Measurements from ENCODE around the gene IL4. TPM values are rescaled to one million over a fixed set of nuclear protein-coding genes. Genes with fewer than 3 reads are reported as not detected.

Gene IL4
- total and polyA plus RNA-seq, 9 of the 15 experiments (the other 6 are each of a cell fraction or from before 2014, with no cell fraction given): 0.22 to 0.62 TPM; not detected in 7

- TF ChIP-seq ZNF655 (CRISPR knock-in tag; IDR thresholded peaks at IDR 0.05) (no peak), SMAD3 (CRISPR knock-in tag; conservative IDR thresholded peaks at IDR 0.05) (no peak), POLR3G (IDR thresholded peaks at IDR 0.05; ENCODE audit: extremely low read depth, insufficient read length, insufficient replicate concordance) (no peak), PPARD (CRISPR knock-in tag; IDR thresholded peaks at IDR 0.05) (no peak), HMG20A (CRISPR knock-in tag; conservative IDR thresholded peaks at IDR 0.05) (no peak)
Measured at GRCh38 chr5:132669455-132669820, 4.4 kb upstream of the IL4 start (continued).

- TF ChIP-seq C11orf30 (IDR thresholded peaks at IDR 0.05; ENCODE audit: low read depth) (0 out of 2 replicates have a peak, but pooled peaks have one; percentile 18), CBX3 (IDR thresholded peaks at IDR 0.05; ENCODE audit: borderline replicate concordance in 1 of 2, low read length in 2 of 2) (no peak), ZNF134 (CRISPR knock-in tag; conservative IDR thresholded peaks at IDR 0.05) (0 out of 2 replicates have a peak, but pooled peaks have one; percentile 14), ZNF3 (CRISPR knock-in tag; IDR thresholded peaks at IDR 0.05) (no peak), SIN3B (IDR thresholded peaks at IDR 0.05; ENCODE audit: low read depth) (no peak), HES1 (IDR thresholded peaks at IDR 0.05; ENCODE audit: low read depth) (no peak), RBM15 (IDR thresholded peaks at IDR 0.05; ENCODE audit: insufficient read depth, low read length) (no peak), YBX1 (IDR thresholded peaks at IDR 0.05) (no peak)
- Histone ChIP-seq H3K36me3 (ENCODE audit: control insufficient read depth, insufficient read depth, low read length) (no peaks in the 10 kb centered on the region), H3K4me2 (ENCODE audit: insufficient read depth, low read length) (no peak overlapping the region), H3K9me1 (ENCODE audit: control insufficient read depth, insufficient read depth, low read length) (no peaks in the 10 kb centered on the region), H3K4me3 (no peak overlapping the region), H3K27ac (ENCODE audit: extremely low read depth, low read depth, low read length) (no peak overlapping the region), H3K9ac (ENCODE audit: insufficient read depth in 1 of 2, low read depth in 2 of 2, low read length in 2 of 2) (no peak overlapping the region; a peak in 1 of 4 replicates), H4K20me1 (replicated peaks; ENCODE audit: control insufficient read depth, insufficient read depth, low read length) (no peaks in the 10 kb centered on the region), H3K27me3 (ENCODE audit: control insufficient read depth in 2 of 2, insufficient read depth in 2 of 2, low read length in 2 of 2) (no peaks in the 10 kb centered on the region), H3K4me1 (replicated peaks in 1 of 2; ENCODE audit: control insufficient read depth in 2 of 2, insufficient read depth in 2 of 2, low read length in 2 of 2) (peaks cover 49 to 50% of the 10 kb centered on the region in 2 experiments; a peak in 4 of 5 replicates), H3K79me2 (ENCODE audit: control insufficient read depth, insufficient read depth, low read length) (no peaks in the 10 kb centered on the region), H3K9me3 (replicated peaks; ENCODE audit: control insufficient read depth, insufficient read depth, low read depth, low read length) (no peaks in the 10 kb centered on the region), H2AFZ (ENCODE audit: low read depth, low read length) (no peak overlapping the region)
- FAIRE-seq (no peak), ATAC-seq (no peak), DNase-seq (ENCODE audit: extremely low read depth in 1 of 4, low spot score in 3 of 4) (peak in 1 of 4 experiments; percentile 7)
- ChIA-PET POLR2A (interaction anchor here (0.7 to 1.0 kb wide), 3 partner anchors 9 to 382 kb away, joined by 3 to 4 read pairs (median 4); partner anchors contain the start of gene HSPA4), CTCF (ENCODE audit: low intra/inter-chr PET ratio) (no interaction called here)
- BruUV-seq (replicated peaks): no TSS peak
- WGBS (ENCODE audit: insufficient coverage, low coverage, missing lambda C conversion rate): 64% methylated on average over 14 of the region's 16 CpGs
- intact Hi-C loops (cut with micrococcal nuclease) (loop anchor here (10.0 kb wide), 1 partner anchor 215 kb away; no protein-coding TSS in a partner anchor), in situ Hi-C loops (cut with MboI) (no loop called here)
Measured at GRCh38 chr5:132669966-132670882, 3.6 kb upstream of the IL4 start.

Measured in K562 (cell line).